Mesenchymal stem cell (in vitro differentiated cells and primary cell): ENCODE results near the gene UPF1.

Experiments
- DNase-seq: peaks from one replicate; pipeline ENCODE4 v3.0.0-alpha.2; 2013
- H2AFZ ChIP-seq: one replicate; pipeline ENCODE4 v1.6.1; 2013; ENCODE audit warnings: low read depth, mild to moderate bottlenecking, control low read depth, inconsistent platforms, low read length, moderate library complexity
- H2AK5ac ChIP-seq: 2 replicates; pipeline ENCODE4 v1.6.1; 2013; ENCODE audit warnings: low read length, moderate library complexity, mild to moderate bottlenecking, inconsistent platforms; ENCODE audit not compliant: severe bottlenecking
- H2BK120ac ChIP-seq: one replicate; pipeline ENCODE4 v1.6.1; 2013; ENCODE audit warnings: low read depth, mild to moderate bottlenecking, inconsistent platforms, low read length, moderate library complexity
- H2BK12ac ChIP-seq, 2 experiments: one replicate each; pipeline ENCODE4 v1.6.1; 2013; ENCODE audit warnings: inconsistent platforms in 2 of 2, low read length in 2 of 2, mild to moderate bottlenecking in 2 of 2, moderate library complexity in 2 of 2, control low read depth in 1 of 2
- H2BK15ac ChIP-seq: one replicate; pipeline ENCODE4 v1.6.1; 2013; ENCODE audit warnings: mild to moderate bottlenecking, low read depth, inconsistent platforms; ENCODE audit not compliant: poor library complexity, severe bottlenecking
- H2BK5ac ChIP-seq: 2 replicates; pipeline ENCODE4 v1.6.1; 2013; ENCODE audit warnings: low read depth, mild to moderate bottlenecking, low read length, control low read depth, inconsistent platforms; ENCODE audit not compliant: poor library complexity, severe bottlenecking
- H3K14ac ChIP-seq, 2 experiments: one replicate each; pipeline ENCODE4 v1.6.1; 2013; ENCODE audit warnings: inconsistent platforms in 2 of 2, low read length in 2 of 2, control low read depth in 1 of 2, mild to moderate bottlenecking in 1 of 2, moderate library complexity in 1 of 2
- H3K18ac ChIP-seq, 2 experiments: one replicate each; pipeline ENCODE4 v1.6.1; 2013; ENCODE audit warnings: inconsistent platforms in 2 of 2, low read length in 2 of 2, control low read depth in 1 of 2, low read depth in 1 of 2, mild to moderate bottlenecking in 1 of 2
- H3K23ac ChIP-seq, 2 experiments: one replicate each; pipeline ENCODE4 v1.6.1; 2013; ENCODE audit warnings: inconsistent platforms in 2 of 2, low read length in 2 of 2, mild to moderate bottlenecking in 2 of 2, moderate library complexity in 2 of 2, control low read depth in 1 of 2
- H3K27ac ChIP-seq: 2 replicates; pipeline ENCODE4 v1.5.1; 2013; ENCODE audit warnings: mild to moderate bottlenecking, moderate library complexity, low read length, control low read depth, inconsistent platforms; ENCODE audit not compliant: poor library complexity, severe bottlenecking
- H3K27me3 ChIP-seq, 2 experiments: 2 replicates each; pipeline versions ENCODE4 v1.6.1 to v1.7.0; 2013; ENCODE audit warnings: low read length in 2 of 2, mild to moderate bottlenecking in 2 of 2, moderate library complexity in 2 of 2, control low read depth in 1 of 2, inconsistent platforms in 1 of 2; ENCODE audit not compliant: control insufficient read depth in 1 of 2, insufficient read depth in 1 of 2
- H3K36me3 ChIP-seq, 2 experiments: 2 replicates each; pipeline versions ENCODE4 v1.6.1 to v1.7.0; 2013; ENCODE audit warnings: low read length in 2 of 2, control low read depth in 1 of 2, inconsistent platforms in 1 of 2, low read depth in 1 of 2, mild to moderate bottlenecking in 1 of 2; ENCODE audit not compliant: insufficient read depth in 2 of 2, control insufficient read depth in 1 of 2
- H3K4ac ChIP-seq, 2 experiments: one replicate each; pipeline ENCODE4 v1.6.1; 2013; ENCODE audit warnings: inconsistent platforms in 2 of 2, low read length in 2 of 2, mild to moderate bottlenecking in 2 of 2, moderate library complexity in 2 of 2, control low read depth in 1 of 2, low read depth in 1 of 2
- H3K4me1 ChIP-seq: 2 replicates; pipeline ENCODE4 v1.6.1; 2013; ENCODE audit warnings: low read depth, low read length, control low read depth; ENCODE audit not compliant: control insufficient read depth, insufficient read depth
- H3K4me2 ChIP-seq: 2 replicates; pipeline ENCODE4 v1.6.1; 2013; ENCODE audit warnings: low read length, mild to moderate bottlenecking, inconsistent platforms; ENCODE audit not compliant: poor library complexity, severe bottlenecking
- H3K4me3 ChIP-seq, 2 experiments: 2 replicates each; pipeline versions ENCODE4 v1.5.1 to v1.7.0; 2013; ENCODE audit warnings: low read length in 2 of 2, mild to moderate bottlenecking in 2 of 2, control low read depth in 1 of 2, low read depth in 1 of 2; ENCODE audit not compliant: insufficient read depth in 1 of 2
- H3K79me1 ChIP-seq: replicated peaks from 2 replicates; pipeline ENCODE4 v1.6.1; 2013; ENCODE audit warnings: mild to moderate bottlenecking, control low read depth, low read length, inconsistent platforms; ENCODE audit not compliant: poor library complexity, severe bottlenecking
- H3K9ac ChIP-seq: 2 replicates; pipeline ENCODE4 v1.7.0; 2013; ENCODE audit warnings: mild to moderate bottlenecking, low read length, moderate library complexity
- H3K9me3 ChIP-seq: 2 replicates; pipeline ENCODE4 v1.7.0; 2013; ENCODE audit warnings: mild to moderate bottlenecking, low read length; ENCODE audit not compliant: control insufficient read depth
- H4K8ac ChIP-seq: one replicate; pipeline ENCODE4 v1.6.1; 2013; ENCODE audit warnings: inconsistent platforms, mild to moderate bottlenecking, low read length, moderate library complexity
- H4K91ac ChIP-seq: one replicate; pipeline ENCODE4 v1.6.1; 2013; ENCODE audit warnings: mild to moderate bottlenecking, low read length, inconsistent platforms
- WGBS: methylation state at CpG from one replicate; pipeline ENCODE4 v1.1.7; 2013; ENCODE audit warnings: mixed read lengths; 5-methylcytosine and 5-hydroxymethylcytosine counted together

The UPF1 gene

DNA sequence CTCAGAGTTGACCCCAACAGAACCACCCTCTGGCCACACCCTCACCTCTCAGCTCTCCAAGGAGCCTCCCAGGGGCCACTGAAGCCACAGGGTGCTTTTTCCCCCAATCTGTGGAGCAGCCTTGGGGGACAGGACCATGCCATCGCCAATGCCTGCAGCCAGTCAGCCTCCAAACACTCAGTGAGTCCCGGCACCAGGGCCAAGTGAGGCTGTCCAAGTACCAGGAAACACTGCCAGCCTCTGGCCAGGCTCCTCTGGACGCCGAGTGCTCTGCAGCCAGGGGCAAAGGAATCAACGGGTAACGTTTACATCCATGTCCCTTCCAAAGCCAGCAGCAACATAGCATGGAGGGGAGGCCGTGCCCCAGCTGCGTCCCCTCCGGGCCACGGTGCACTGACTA lies 31.1 kb upstream of the UPF1 start:
- Histone ChIP-seq H3K79me1 (no peaks in the 10 kb centered on the region), H3K27ac (no peak overlapping the region), H2AK5ac (no peak overlapping the region), H3K4ac (no peak overlapping the region), H3K23ac (no peak overlapping the region), H3K9ac (no peak overlapping the region), H2AFZ (no peak overlapping the region), H2BK120ac (no peak overlapping the region), H3K4me1 (peaks cover 3% of the 10 kb centered on the region), H3K18ac (no peak overlapping the region), H4K8ac (no peak overlapping the region), H2BK5ac (no peak overlapping the region), H2BK15ac (no peak overlapping the region), H3K27me3 (peaks cover 48 to 56% of the 10 kb centered on the region in 2 experiments), H3K36me3 (no peaks in the 10 kb centered on the region), H2BK12ac (no peak overlapping the region), H3K9me3 (no peaks in the 10 kb centered on the region), H3K14ac (no peak overlapping the region), H3K4me3 (no peak overlapping the region), H4K91ac (no peak overlapping the region), H3K4me2 (no peak overlapping the region)
- WGBS: 74% methylated on average over 10 of the region's 10 CpGs
- DNase-seq: no peak

DNA sequence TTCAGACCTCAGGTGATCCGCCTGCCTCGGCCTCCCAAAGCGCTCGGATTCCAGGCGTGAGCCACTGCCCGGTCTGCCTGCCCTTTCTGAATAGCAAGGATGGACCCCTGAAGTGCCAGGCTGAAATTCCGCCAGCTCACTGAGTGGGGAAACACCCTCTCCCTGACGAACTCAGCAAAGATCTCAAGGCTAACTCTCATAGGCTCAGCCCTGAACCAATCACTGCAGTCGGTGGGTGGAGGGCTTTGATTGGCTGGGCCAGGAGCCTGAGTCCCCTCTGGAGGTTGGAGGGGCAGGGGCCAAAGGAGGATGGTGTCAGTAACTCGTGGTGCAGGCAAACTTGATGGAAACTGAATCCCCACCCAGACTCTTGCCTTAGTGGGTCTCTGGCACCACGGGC lies 29.4 kb upstream of the UPF1 start:
- H2AK5ac ChIP-seq: no peak overlapping the region
- no peak overlapping the region for H3K9ac ChIP-seq
- no peak overlapping the region for H3K23ac ChIP-seq
- H4K91ac ChIP-seq: no peak overlapping the region
- H3K4me1 ChIP-seq: peaks cover 2% of the 10 kb centered on the region
- no peak overlapping the region for H2BK5ac ChIP-seq
- no peaks in the 10 kb centered on the region for H3K9me3 ChIP-seq
- no peak overlapping the region for H3K4ac ChIP-seq
- H4K8ac ChIP-seq: no peak overlapping the region
- H3K79me1 ChIP-seq: no peaks in the 10 kb centered on the region
- no peak overlapping the region for H2BK12ac ChIP-seq
- H2BK15ac ChIP-seq: no peak overlapping the region
- peaks cover 43 to 44% of the 10 kb centered on the region in 2 experiments for H3K27me3 ChIP-seq
- no peak overlapping the region for H3K4me3 ChIP-seq
- H3K14ac ChIP-seq: no peak overlapping the region
- H3K27ac ChIP-seq: no peak overlapping the region
- H2AFZ ChIP-seq: no peak overlapping the region
- H2BK120ac ChIP-seq: no peak overlapping the region
- no peak overlapping the region for H3K4me2 ChIP-seq
- no peak overlapping the region for H3K18ac ChIP-seq
- no peak for DNase-seq
- WGBS: 59% methylated on average over 11 of the region's 11 CpGs
- no peaks in the 10 kb centered on the region for H3K36me3 ChIP-seq

DNA sequence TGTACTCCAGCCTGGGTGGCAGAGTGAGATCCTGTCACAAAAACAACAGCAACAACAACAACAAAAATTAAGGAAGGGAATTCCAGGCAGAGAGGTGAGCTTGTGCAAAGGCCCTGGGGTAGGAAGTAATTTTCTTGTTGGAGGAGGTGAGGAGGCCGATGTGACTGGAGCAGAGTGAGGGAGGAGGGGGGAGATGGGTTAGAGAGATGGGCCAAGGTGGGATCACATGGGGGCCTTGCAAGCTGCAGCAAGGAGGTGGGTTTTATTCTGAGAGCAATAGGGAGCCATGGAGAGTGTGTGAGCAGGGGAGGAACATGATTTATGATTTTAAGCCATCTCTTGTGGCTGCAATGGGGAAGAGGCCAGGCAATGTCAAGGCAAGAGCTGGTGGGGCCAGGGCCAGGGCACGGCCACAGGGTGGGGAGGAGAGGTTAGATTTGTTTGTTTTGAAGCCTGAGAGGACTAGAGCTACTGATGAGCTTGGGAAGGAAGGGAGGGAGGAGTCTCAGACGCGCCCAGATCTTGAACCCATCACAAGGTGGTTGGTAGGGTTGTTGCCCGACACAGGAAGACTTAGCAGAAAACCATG lies 28.1 kb upstream of the UPF1 start:
- Histone ChIP-seq H3K36me3 (no peaks in the 10 kb centered on the region), H3K23ac (no peak overlapping the region), H4K8ac (no peak overlapping the region), H2BK12ac (no peak overlapping the region), H3K18ac (no peak overlapping the region), H3K4ac (no peak overlapping the region), H3K27me3 (peaks cover 37 to 39% of the 10 kb centered on the region in 2 experiments), H4K91ac (no peak overlapping the region), H3K9ac (no peak overlapping the region), H3K79me1 (no peaks in the 10 kb centered on the region), H2AFZ (no peak overlapping the region), H2AK5ac (no peak overlapping the region), H3K27ac (no peak overlapping the region), H3K4me2 (no peak overlapping the region), H2BK120ac (no peak overlapping the region), H2BK15ac (no peak overlapping the region), H2BK5ac (no peak overlapping the region), H3K14ac (no peak overlapping the region), H3K4me3 (no peak overlapping the region), H3K4me1 (no peaks in the 10 kb centered on the region), H3K9me3 (no peaks in the 10 kb centered on the region)
- DNase-seq: no peak
- WGBS: 83% methylated on average over 5 of the region's 5 CpGs

DNA sequence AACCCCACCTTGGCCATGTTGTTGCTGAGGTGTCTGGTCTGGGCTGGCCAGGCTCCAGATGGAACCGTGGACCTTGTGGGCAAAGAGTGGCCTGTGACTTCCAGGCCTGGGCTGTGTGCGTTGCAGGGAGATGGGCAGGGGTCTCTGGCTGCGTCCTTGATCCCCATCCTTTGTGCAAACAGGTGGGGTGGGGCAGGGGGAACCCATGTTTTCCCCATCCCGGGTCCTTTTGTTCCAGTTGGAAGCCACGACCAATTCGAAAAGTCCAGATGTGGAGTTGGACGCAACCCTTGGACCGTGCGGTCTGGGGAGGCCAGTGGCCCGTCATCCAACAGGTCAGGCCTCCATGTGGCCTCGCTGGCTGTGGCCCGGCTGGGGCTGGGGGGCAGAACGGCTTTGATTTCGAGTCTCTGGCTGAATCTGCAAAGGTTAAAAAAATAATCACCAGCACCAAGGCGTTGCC lies 27.6 kb upstream of the UPF1 start:
- Histone ChIP-seq H2AFZ (no peak overlapping the region), H3K18ac (no peak overlapping the region), H3K4me2 (no peak overlapping the region), H3K14ac (no peak overlapping the region), H2BK15ac (no peak overlapping the region), H3K23ac (no peak overlapping the region), H3K9ac (no peak overlapping the region), H3K27me3 (peaks cover 33 to 37% of the 10 kb centered on the region in 2 experiments), H2BK5ac (no peak overlapping the region), H4K8ac (no peak overlapping the region), H3K4me3 (no peak overlapping the region), H3K79me1 (no peaks in the 10 kb centered on the region), H2AK5ac (no peak overlapping the region), H2BK12ac (no peak overlapping the region), H4K91ac (no peak overlapping the region), H3K9me3 (no peaks in the 10 kb centered on the region), H3K27ac (no peak overlapping the region), H2BK120ac (no peak overlapping the region), H3K36me3 (no peaks in the 10 kb centered on the region), H3K4ac (no peak overlapping the region), H3K4me1 (no peaks in the 10 kb centered on the region)
- DNase-seq: no peak
- 88% methylated on average over 15 of the region's 15 CpGs for WGBS
